Fibroblast of peridontal ligament (primary cell): ENCODE measurements around the gene NTRK3.
A peak's percentile ranks its signal among the peaks of the same experiment; 100 is the strongest.
"Not testable (repeated sequence)": the region's sequence is repeated elsewhere in the genome, so short reads cannot be mapped to it uniquely, and the experiment has no call there.

Experiments used
- DNase-seq: peaks from one replicate; pipeline ENCODE4 v3.0.0-alpha.2; 2010; ENCODE audit errors: extremely low read depth

The NTRK3 gene

GRCh38 chr15:87877822-87878542, 378.6 kb downstream of the NTRK3 start:
- DNase-seq, result no peak

GRCh38 chr15:87877114-87877810, 379.3 kb downstream of the NTRK3 start:
- DNase-seq, result no peak

- DNase-seq, result no peak
Observed at GRCh38 chr15:87874896-87875711, 381.4 kb downstream of the NTRK3 start.

- DNase-seq, result no peak
Observed at GRCh38 chr15:87873516-87873915, 383.0 kb downstream of the NTRK3 start.

GRCh38 chr15:87871731-87872320, 384.7 kb downstream of the NTRK3 start:
- no peak for DNase-seq

GRCh38 chr15:87871258-87871681, 385.3 kb downstream of the NTRK3 start:
- DNase-seq, result peak; percentile 29

- no peak for DNase-seq
Observed at GRCh38 chr15:87866961-87867360, 389.6 kb downstream of the NTRK3 start.

GRCh38 chr15:87863152-87863551, 393.4 kb downstream of the NTRK3 start:
- DNase-seq, result no peak

GRCh38 chr15:87860743-87861142, 395.8 kb downstream of the NTRK3 start:
- no peak for DNase-seq

GRCh38 chr15:87858651-87859050, 397.9 kb downstream of the NTRK3 start:
- no peak for DNase-seq

- no peak for DNase-seq
Observed at GRCh38 chr15:87851497-87851896, 405.0 kb downstream of the NTRK3 start.

- no peak for DNase-seq
Observed at GRCh38 chr15:87850916-87851315, 405.6 kb downstream of the NTRK3 start.

GRCh38 chr15:87849181-87849580, 407.4 kb downstream of the NTRK3 start:
- DNase-seq, result no peak

- DNase-seq, result no peak
Observed at GRCh38 chr15:87848012-87848411, 408.5 kb downstream of the NTRK3 start.

- no peak for DNase-seq
Observed at GRCh38 chr15:87846746-87847145, 409.8 kb downstream of the NTRK3 start.

- DNase-seq, result no peak
Observed at GRCh38 chr15:87843312-87843711, 413.2 kb downstream of the NTRK3 start.

GRCh38 chr15:87841426-87841998, 415.0 kb downstream of the NTRK3 start:
- no peak for DNase-seq

GRCh38 chr15:87835830-87836229, 420.7 kb downstream of the NTRK3 start:
- not testable (repeated sequence) for DNase-seq

GRCh38 chr15:87833333-87833732, 423.2 kb downstream of the NTRK3 start:
- not testable (repeated sequence) for DNase-seq

GRCh38 chr15:87829332-87830050, 427.0 kb downstream of the NTRK3 start:
- DNase-seq, result no peak

GRCh38 chr15:87828608-87829007, 427.9 kb downstream of the NTRK3 start:
- peak; percentile 5 for DNase-seq
